22Rv1 (cell line): Measurements from ENCODE around the gene MNX1.

Source experiments
- CTCF ChIP-seq: fragments of 450-650 bp; IDR thresholded peaks from 2 replicates; pipeline ENCODE4 v1.5.1; 2017; ENCODE audit warnings: mild to moderate bottlenecking
- ZFX ChIP-seq: fragments of 450-650 bp; IDR thresholded peaks from 2 replicates; pipeline ENCODE4 v1.6.1; 2017; ENCODE audit warnings: antibody characterized with exemption, borderline replicate concordance

- no peak for TF ChIP-seq CTCF
- no peak for TF ChIP-seq ZFX
These were observed 21.9 kb downstream of the MNX1 start for GRCh38 chr7:156988343-156989185.
